Astrocyte (in vitro differentiated cells and primary cell): ENCODE data around the gene PPP2R3A. TPM values are rescaled to one million over a fixed set of nuclear protein-coding genes. Genes with fewer than 3 reads are reported as not detected.
"Not testable (repeated sequence)": the region's sequence is repeated elsewhere in the genome, so short reads cannot be mapped to it uniquely, and the experiment has no call there.

ENCODE experiments used
- DNase-seq: peaks from one replicate; pipeline ENCODE4 v3.0.0-alpha.2; 2010; ENCODE audit warnings: low read depth
- FAIRE-seq: peaks from 2 replicates; lab custom pipeline; 2011; peaks lifted over from hg19 to GRCh38; lab: Jason Lieb, UNC
- H2AFZ ChIP-seq: 2 replicates; pipeline ENCODE4 v1.6.0; 2012; ENCODE audit warnings: low read depth, low read length, inconsistent platforms
- H3K27ac ChIP-seq: 2 replicates; pipeline ENCODE4 v1.5.1; 2011; ENCODE audit warnings: low read depth, low read length, inconsistent platforms
- H3K27me3 ChIP-seq: 2 replicates; pipeline ENCODE4 v1.6.0; 2011; ENCODE audit warnings: low read length, inconsistent platforms; ENCODE audit not compliant: insufficient read depth
- H3K36me3 ChIP-seq: 2 replicates; pipeline ENCODE4 v1.5.1; 2011; ENCODE audit warnings: low read length, inconsistent platforms; ENCODE audit not compliant: insufficient read depth
- H3K4me1 ChIP-seq: 2 replicates; pipeline ENCODE4 v1.5.1; 2011; ENCODE audit warnings: low read length, inconsistent platforms; ENCODE audit not compliant: insufficient read depth
- H3K4me2 ChIP-seq: 2 replicates; pipeline ENCODE4 v1.6.0; 2012; ENCODE audit warnings: low read length, inconsistent platforms
- H3K4me3 ChIP-seq: 2 replicates; pipeline ENCODE4 v1.5.1; 2011; ENCODE audit warnings: low read depth, mild to moderate bottlenecking, low read length, inconsistent platforms; ENCODE audit not compliant: insufficient read depth
- H3K79me2 ChIP-seq: 2 replicates; pipeline ENCODE4 v1.6.0; 2012; ENCODE audit warnings: mild to moderate bottlenecking, low read length, inconsistent platforms; ENCODE audit not compliant: insufficient read depth
- H3K9ac ChIP-seq: 2 replicates; pipeline ENCODE4 v1.6.0; 2012; ENCODE audit warnings: mild to moderate bottlenecking, low read length, inconsistent platforms
- H3K9me3 ChIP-seq: 2 replicates; pipeline ENCODE4 v1.5.1; 2012; ENCODE audit warnings: low read depth, mild to moderate bottlenecking, low read length, inconsistent platforms; ENCODE audit not compliant: insufficient read depth
- H4K20me1 ChIP-seq: 2 replicates; pipeline ENCODE4 v1.6.0; 2012; ENCODE audit warnings: low read length, inconsistent platforms; ENCODE audit not compliant: insufficient read depth
- H3K27ac Mint-ChIP-seq: one replicate; pipeline ENCODE4 v1.8.0; 2021; ENCODE audit warnings: mild to moderate bottlenecking, mixed read lengths; ENCODE audit not compliant: unreplicated experiment
- H3K27me3 Mint-ChIP-seq: one replicate; pipeline ENCODE4 v1.8.0; 2021; ENCODE audit warnings: low read depth, mixed read lengths; ENCODE audit not compliant: unreplicated experiment
- H3K36me3 Mint-ChIP-seq: one replicate; pipeline ENCODE4 v1.8.0; 2021; ENCODE audit warnings: low read depth, mixed read lengths; ENCODE audit not compliant: unreplicated experiment
- H3K4me1 Mint-ChIP-seq: one replicate; pipeline ENCODE4 v1.8.0; 2021; ENCODE audit warnings: low read depth, mixed read lengths; ENCODE audit not compliant: unreplicated experiment
- H3K4me3 Mint-ChIP-seq: one replicate; pipeline ENCODE4 v1.8.0; 2021; ENCODE audit warnings: mild to moderate bottlenecking, moderate library complexity, mixed read lengths; ENCODE audit not compliant: unreplicated experiment
- H3K9me3 Mint-ChIP-seq: one replicate; pipeline ENCODE4 v1.8.0; 2021; ENCODE audit warnings: mild to moderate bottlenecking, mixed read lengths; ENCODE audit not compliant: unreplicated experiment
- CTCF ChIP-seq: IDR thresholded peaks from 2 replicates; pipeline ENCODE4 v1.5.1; 2011; ENCODE audit warnings: low read depth, mild to moderate bottlenecking, inconsistent platforms, low read length, moderate library complexity; ENCODE audit not compliant: insufficient read depth
- EZH2 ChIP-seq: IDR thresholded peaks from 2 replicates; pipeline ENCODE4 v1.6.1; 2012; ENCODE audit warnings: mild to moderate bottlenecking, low read length, inconsistent platforms; ENCODE audit not compliant: insufficient read depth
- total RNA-seq: library from RNA; stranded (reverse); gene quantifications from 2 replicates; pipeline ENCODE4 v1.2.1, GENCODE V29; 2021

PPP2R3A gene
- total RNA-seq, 1 donor from 2014 or later, result 18.7 TPM

- peaks cover 7% of the 10 kb centered on the region for H3K79me2 ChIP-seq
- DNase-seq (peak; percentile 30), FAIRE-seq (no peak)
- H3K4me1 ChIP-seq, result peaks cover 18% of the 10 kb centered on the region
- no peak overlapping the region for H3K4me3 Mint-ChIP-seq
- no peaks in the 10 kb centered on the region for H3K27me3 Mint-ChIP-seq
- no peak for TF ChIP-seq EZH2
- no peak for TF ChIP-seq CTCF
- H3K9me3 ChIP-seq, result no peaks in the 10 kb centered on the region
- H4K20me1 ChIP-seq, result no peaks in the 10 kb centered on the region
- peak overlapping the region; percentile 81 for H3K27ac ChIP-seq
- no peak overlapping the region for H3K4me3 ChIP-seq
- H3K36me3 Mint-ChIP-seq, result peaks cover 12% of the 10 kb centered on the region
- H3K27me3 ChIP-seq, result no peaks in the 10 kb centered on the region
- no peaks in the 10 kb centered on the region for H3K9me3 Mint-ChIP-seq
- peak overlapping the region; percentile 46 for H3K4me2 ChIP-seq
- peak overlapping the region; percentile 93 for H3K27ac Mint-ChIP-seq
- H3K36me3 ChIP-seq, result peaks cover 7% of the 10 kb centered on the region
- peaks cover 32% of the 10 kb centered on the region for H3K4me1 Mint-ChIP-seq
- no peak overlapping the region for H2AFZ ChIP-seq
- no peak overlapping the region for H3K9ac ChIP-seq
Measured at GRCh38 chr3:136141291-136141785, 175.8 kb downstream of the PPP2R3A start.

GRCh38 chr3:136141891-136142290 lies 176.4 kb downstream of the PPP2R3A start:
- no peak overlapping the region for H2AFZ ChIP-seq
- H3K9ac ChIP-seq, result peak overlapping the region; percentile 43
- Mint-ChIP-seq H3K27ac (peak overlapping the region; percentile 93), H3K36me3 (peaks cover 12% of the 10 kb centered on the region), H3K27me3 (no peaks in the 10 kb centered on the region), H3K4me1 (peaks cover 32% of the 10 kb centered on the region), H3K9me3 (no peaks in the 10 kb centered on the region), H3K4me3 (no peak overlapping the region)
- H3K9me3 ChIP-seq, result no peaks in the 10 kb centered on the region
- peaks cover 7% of the 10 kb centered on the region for H3K36me3 ChIP-seq
- TF ChIP-seq CTCF (no peak), EZH2 (no peak)
- peak overlapping the region; percentile 81 for H3K27ac ChIP-seq
- FAIRE-seq, result no peak
- H3K4me3 ChIP-seq, result no peak overlapping the region
- no peaks in the 10 kb centered on the region for H3K27me3 ChIP-seq
- peak overlapping the region; percentile 46 for H3K4me2 ChIP-seq
- peak; percentile 52 for DNase-seq
- H3K4me1 ChIP-seq, result peaks cover 18% of the 10 kb centered on the region
- H4K20me1 ChIP-seq, result peaks cover under 1% of the 10 kb centered on the region
- H3K79me2 ChIP-seq, result peaks cover 11% of the 10 kb centered on the region

GRCh38 chr3:136142592-136142991 lies 177.1 kb downstream of the PPP2R3A start:
- peaks cover 18% of the 10 kb centered on the region for H3K4me1 ChIP-seq
- H3K9ac ChIP-seq, result peak overlapping the region; percentile 43
- no peaks in the 10 kb centered on the region for H3K27me3 Mint-ChIP-seq
- no peaks in the 10 kb centered on the region for H3K9me3 Mint-ChIP-seq
- peaks cover 5% of the 10 kb centered on the region for H4K20me1 ChIP-seq
- DNase-seq, result peak; percentile 91
- H3K36me3 ChIP-seq, result peaks cover 7% of the 10 kb centered on the region
- H3K79me2 ChIP-seq, result peaks cover 18% of the 10 kb centered on the region
- peak overlapping the region; percentile 93 for H3K27ac Mint-ChIP-seq
- peak overlapping the region; percentile 46 for H3K4me2 ChIP-seq
- peaks cover 38% of the 10 kb centered on the region for H3K4me1 Mint-ChIP-seq
- peak overlapping the region; percentile 81 for H3K27ac ChIP-seq
- H3K27me3 ChIP-seq, result no peaks in the 10 kb centered on the region
- H3K4me3 Mint-ChIP-seq, result peak overlapping the region; percentile 27
- no peaks in the 10 kb centered on the region for H3K9me3 ChIP-seq
- no peak overlapping the region for H3K4me3 ChIP-seq
- H2AFZ ChIP-seq, result no peak overlapping the region
- peak; percentile 67 for FAIRE-seq
- TF ChIP-seq EZH2, result no peak
- TF ChIP-seq CTCF, result no peak
- H3K36me3 Mint-ChIP-seq, result peaks cover 12% of the 10 kb centered on the region

GRCh38 chr3:136144397-136144796 lies 178.9 kb downstream of the PPP2R3A start:
- not testable (repeated sequence) for H3K9me3 ChIP-seq, H3K27ac ChIP-seq, H3K36me3 Mint-ChIP-seq, H3K4me3 ChIP-seq, H2AFZ ChIP-seq, H3K9ac ChIP-seq, H3K27ac Mint-ChIP-seq, H3K9me3 Mint-ChIP-seq, H3K4me2 ChIP-seq, H3K27me3 Mint-ChIP-seq, DNase-seq, FAIRE-seq, H3K27me3 ChIP-seq, H3K4me3 Mint-ChIP-seq
- Histone ChIP-seq H3K36me3 (peaks cover 10% of the 10 kb centered on the region), H3K79me2 (peaks cover 36% of the 10 kb centered on the region), H4K20me1 (peaks cover 22% of the 10 kb centered on the region), H3K4me1 (peaks cover 18% of the 10 kb centered on the region)
- peaks cover 42% of the 10 kb centered on the region for H3K4me1 Mint-ChIP-seq
